NCI-H2107 treated with DMSO at 0.1 percent for 48 hours (cell line): Measurements from ENCODE around the gene PRM1.

Experiments used
- DNase-seq: peaks from one replicate; lab custom pipeline; 2025; ENCODE audit not compliant: unreplicated experiment; lab: John Stamatoyannopoulos, UW

Gene PRM1

DNA sequence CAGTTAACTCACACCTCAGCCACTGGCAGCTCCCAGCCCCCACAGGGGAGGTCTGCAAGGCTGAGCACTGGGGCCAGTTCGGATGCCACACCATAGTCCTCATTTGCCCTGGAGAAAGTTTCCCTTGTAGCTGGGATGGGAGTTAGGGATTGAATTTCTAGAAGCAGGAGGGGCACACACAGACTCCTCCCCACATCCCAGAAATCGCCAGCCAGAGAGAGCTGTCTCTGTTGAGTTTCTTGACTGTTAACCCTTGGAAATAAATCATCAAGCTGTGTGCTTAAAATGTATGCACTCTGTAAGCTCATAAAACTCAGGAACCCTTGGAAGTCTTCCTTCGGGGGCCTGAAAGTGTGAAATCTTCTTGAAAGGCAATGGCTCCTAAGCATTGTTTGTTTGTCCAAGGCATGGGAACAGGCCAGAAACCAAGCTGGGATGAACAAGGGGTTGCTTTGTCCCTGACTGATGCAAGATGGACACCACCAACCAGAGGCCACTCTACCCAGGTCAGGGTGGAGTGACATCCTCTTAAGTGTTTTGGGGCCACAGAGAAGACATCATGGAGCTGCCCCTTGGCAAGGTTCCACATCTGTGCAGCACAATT lies 7.3 kb downstream of the PRM1 start:
- no peak for DNase-seq

- no peak for DNase-seq
These were observed 8.0 kb downstream of the PRM1 start, which contains the start of gene PRM3 for GRCh38 chr16:11272921-11273720. PRM3 (minus strand) TSS chr16:11273629; CDS start chr16:11273595, 34 bp downstream.

DNA sequence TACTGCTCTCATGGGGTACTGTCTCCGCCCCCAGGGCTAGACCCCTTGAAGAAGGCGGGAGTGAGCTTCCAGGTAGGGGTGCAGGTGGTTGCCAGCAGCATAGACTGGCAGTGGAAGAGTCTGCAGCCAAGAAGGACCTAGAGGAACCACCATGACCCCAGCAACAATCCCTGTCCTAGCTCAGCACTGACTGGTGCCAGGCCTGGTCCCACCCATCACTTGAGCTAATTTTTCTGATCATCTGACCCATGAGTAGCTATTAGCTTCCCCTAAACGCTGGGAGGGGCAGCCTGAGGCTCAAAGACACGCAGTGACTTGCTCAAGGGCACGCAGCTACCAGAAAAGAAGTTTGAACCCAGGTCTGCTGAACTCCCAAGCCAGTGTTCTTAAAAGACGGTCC lies 8.6 kb downstream of the PRM1 start:
- no peak for DNase-seq

DNA sequence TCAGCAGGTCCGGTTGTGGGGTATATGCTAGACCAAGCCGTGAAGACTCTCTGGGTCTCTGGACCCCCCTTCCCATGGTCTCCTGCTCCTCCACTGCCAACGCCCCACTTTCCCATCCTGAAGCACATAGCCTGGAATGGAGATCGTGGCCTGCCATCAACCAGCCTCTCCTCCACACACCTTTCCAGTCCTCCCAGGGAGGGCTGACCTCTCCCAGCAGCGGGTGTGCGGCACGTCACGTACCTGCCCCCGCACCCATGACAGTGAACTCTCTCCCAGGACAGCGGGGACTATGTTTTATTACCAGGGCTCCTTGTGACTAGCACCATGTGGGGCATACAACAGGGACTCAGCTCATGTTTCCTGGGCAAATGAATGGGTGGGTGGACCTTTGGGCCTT lies 9.5 kb downstream of the PRM1 start:
- no peak for DNase-seq

DNA sequence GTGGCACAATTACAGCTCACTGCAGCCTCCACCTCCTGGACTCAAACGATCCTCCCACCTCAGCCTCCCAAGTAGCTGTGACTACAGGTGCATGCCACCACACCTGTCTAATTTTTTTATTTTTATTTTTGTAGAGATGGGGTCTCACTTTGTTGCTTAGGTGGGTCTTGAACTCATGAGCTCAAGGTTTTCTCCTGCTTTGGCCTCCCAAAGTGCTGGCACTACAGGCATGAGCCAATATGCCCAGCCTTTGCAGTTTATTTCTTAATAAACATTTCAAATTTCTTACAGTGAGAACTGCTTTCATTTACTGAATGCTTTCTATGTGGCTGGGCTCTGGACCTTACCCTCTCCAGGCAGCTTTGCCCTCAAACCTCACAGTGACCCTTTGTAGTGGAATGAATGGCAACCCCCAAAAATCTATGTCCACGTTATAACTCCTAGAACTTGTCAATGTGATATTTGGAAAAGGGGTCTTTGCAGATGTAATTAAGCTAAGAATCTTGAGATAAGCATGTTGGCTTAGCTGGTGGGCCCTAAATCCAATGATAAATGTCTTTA lies 10.4 kb downstream of the PRM1 start:
- no peak for DNase-seq

- DNase-seq = no peak
These were observed 12.2 kb downstream of the PRM1 start, which contains the start of gene TNP2 for GRCh38 chr16:11268921-11269375. TNP2 (minus strand) TSS chr16:11269325; CDS start chr16:11269262, 63 bp downstream.

GRCh38 chr16:11265124-11265523 lies 16.0 kb downstream of the PRM1 start:
- DNase-seq = no peak

DNA sequence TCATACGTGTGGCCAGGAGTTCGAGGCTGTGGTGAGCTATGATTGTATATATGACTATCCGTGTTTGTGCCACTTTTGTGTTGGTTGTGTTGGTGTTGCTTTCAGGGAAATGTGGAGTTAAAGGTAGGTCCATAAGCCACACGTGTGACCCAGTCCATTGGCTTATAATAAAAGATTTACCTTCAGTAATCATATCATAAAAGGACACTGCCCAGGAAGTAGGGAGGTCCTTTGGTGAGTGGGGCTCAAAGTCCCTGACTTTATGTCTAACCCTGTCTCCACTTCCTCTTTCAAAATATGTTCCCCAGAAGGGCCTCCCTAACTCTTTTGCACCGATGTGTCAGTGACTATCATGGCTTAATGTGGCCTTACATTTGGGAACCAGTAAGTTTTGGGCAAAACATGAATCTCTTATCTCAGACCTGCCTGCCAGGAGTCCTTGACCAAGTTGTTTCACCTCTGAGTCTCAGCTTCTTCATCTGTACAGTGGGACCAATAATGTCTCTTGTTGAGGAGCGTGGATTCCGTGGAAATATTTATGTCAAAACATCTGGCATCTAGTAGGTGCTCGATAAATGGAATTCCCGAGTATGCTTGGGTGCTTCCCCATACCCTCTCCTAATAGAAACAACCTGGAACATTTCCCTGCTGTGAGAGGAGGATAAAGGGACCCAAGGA lies 16.8 kb downstream of the PRM1 start:
- DNase-seq = no peak

DNA sequence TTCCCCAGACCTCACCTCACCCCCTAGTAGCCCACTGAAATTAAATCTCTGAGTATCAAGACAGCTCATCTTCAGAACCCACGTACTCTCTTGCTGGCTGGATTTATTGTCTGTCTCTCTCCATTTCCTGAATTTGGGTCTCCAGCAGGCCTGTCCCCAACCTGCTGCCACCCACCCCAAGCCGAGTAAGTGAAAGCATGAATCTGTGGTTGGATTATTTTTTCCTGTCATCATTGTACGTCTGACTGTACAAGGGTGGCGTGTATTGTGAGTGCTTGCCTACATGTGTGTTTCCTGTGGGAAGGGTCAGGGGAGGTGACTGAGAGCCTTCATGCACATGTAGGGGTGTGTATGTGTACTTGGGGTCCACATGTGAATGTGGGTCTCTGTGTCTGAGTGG lies 17.4 kb downstream of the PRM1 start:
- no peak for DNase-seq

DNA sequence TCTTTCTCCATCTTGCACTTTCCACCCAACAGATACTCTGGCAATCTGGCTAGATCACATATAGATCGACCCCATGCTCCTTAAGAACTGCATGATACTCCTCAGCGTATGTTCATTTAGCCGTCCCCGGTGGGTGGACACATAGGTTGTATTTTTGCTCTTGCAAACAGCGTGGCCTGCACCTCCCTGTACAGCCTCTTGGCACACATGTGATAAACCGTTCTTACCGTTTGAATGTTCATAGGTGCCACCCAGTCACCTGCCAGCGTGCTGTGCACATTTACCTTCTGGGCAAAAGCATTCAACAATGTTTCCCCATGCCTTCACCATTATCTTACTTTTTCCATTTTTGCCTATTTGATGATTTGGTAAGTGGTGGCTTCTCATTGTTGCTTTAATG lies 18.2 kb downstream of the PRM1 start:
- DNase-seq = no peak

- DNase-seq = no peak
These were observed 20.5 kb downstream of the PRM1 start for GRCh38 chr16:11260596-11260966.

- DNase-seq = no peak
These were observed 21.2 kb downstream of the PRM1 start for GRCh38 chr16:11259655-11260595.

- no peak for DNase-seq
These were observed 22.3 kb downstream of the PRM1 start for GRCh38 chr16:11258553-11259492.

DNA sequence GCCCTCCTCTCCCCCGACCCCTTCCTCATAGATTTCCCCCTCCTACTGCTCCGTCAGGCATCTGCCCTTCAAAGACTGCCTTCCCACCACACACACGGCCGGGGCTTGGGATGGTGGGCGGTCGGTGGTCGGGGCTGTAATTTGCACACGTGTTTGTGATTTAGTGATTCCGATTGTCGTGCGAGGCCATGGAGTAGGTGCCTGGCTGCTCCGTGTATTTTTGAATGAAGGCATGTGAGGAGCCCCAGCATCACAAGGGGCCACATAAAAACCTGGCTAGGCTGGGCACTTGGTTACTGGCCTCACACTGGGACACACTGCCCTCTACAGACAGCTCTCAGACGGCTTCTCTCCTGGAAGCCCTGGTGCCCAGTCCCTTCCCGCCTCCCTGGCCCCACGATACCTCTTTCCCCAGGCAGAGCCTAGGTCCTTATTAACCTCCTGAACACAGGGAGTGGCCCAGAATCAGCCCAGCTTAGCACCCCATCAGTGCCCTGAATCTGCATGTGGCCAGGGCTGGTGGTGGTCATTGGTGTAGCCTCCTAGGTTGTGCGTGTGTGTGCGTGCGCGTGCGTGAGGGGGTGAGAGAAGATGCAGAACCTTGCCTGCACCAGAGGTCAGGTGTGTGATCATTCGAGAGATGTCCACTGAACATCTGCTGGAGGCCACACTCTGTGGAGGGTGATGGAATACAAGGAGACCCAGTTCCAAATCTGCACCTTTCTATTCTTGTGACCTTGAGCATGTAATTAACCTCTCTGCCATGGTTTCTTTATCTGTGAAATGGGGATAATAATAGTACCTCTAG lies 23.8 kb downstream of the PRM1 start:
- peak; percentile 69 for DNase-seq

GRCh38 chr16:11256661-11257130 lies 24.4 kb downstream of the PRM1 start:
- no peak for DNase-seq

GRCh38 chr16:11255737-11256660 lies 25.1 kb downstream of the PRM1 start, which contains the start of gene SOCS1:
SOCS1 (minus strand) TSS chr16:11256204; CDS start chr16:11255478, 726 bp downstream.
- peak; percentile 67 for DNase-seq
